Adrenal gland (tissue), 5 donors: ENCODE measurements around the gene FRS2.

Experiments used
- CTCF ChIP-seq, 6 experiments: fragments of 450-650 bp in 4 of 6; fragments of 200-600 bp in 2 of 6; sonication (generic) in 1 of 6; IDR thresholded peaks; 1 replicate in 5 of 6; 2 replicates in 1 of 6; pipeline versions ENCODE4 v1.5.1 to v1.8.0; 2016 to 2021; ENCODE audit warnings: antibody characterized with exemption in 6 of 6, mild to moderate bottlenecking in 2 of 6, moderate library complexity in 1 of 6
- POLR2A ChIP-seq, 2 donors: fragments of 450-650 bp; IDR thresholded peaks; one replicate each; pipeline ENCODE4 v1.6.1; 2017; ENCODE audit warnings: antibody characterized with exemption in 2 of 2, mild to moderate bottlenecking in 2 of 2, moderate library complexity in 1 of 2
- donor health status: DM: no; HTN: no; CAD: no.

GRCh38 chr12:69563166-69563762 is 93.1 kb downstream of the FRS2 start:
- no peak for TF ChIP-seq CTCF (IDR thresholded peaks at IDR 0.05)
- TF ChIP-seq POLR2A (IDR thresholded peaks at IDR 0.05), result no peak
